GM18861 (cell line): Measurements from ENCODE around the gene MYCBPAP.

Experiments
- ATAC-seq: cut with Tn5 transposase; IDR thresholded peaks from one replicate; pipeline ENCODE4 v1.9.1; 2021; ENCODE audit not compliant: unreplicated experiment

The MYCBPAP gene

GRCh38 chr17:50484386-50485155, 23.7 kb upstream of the MYCBPAP start:
- ATAC-seq: no peak

GRCh38 chr17:50487213-50488096, 20.8 kb upstream of the MYCBPAP start:
- ATAC-seq: no peak

- ATAC-seq: no peak
Measured at GRCh38 chr17:50488880-50489279, 19.4 kb upstream of the MYCBPAP start.

GRCh38 chr17:50491505-50491904, 16.7 kb upstream of the MYCBPAP start:
- no peak for ATAC-seq

- no peak for ATAC-seq
Measured at GRCh38 chr17:50492214-50492613, 16.0 kb upstream of the MYCBPAP start.

GRCh38 chr17:50493744-50494143, 14.5 kb upstream of the MYCBPAP start:
- ATAC-seq: no peak

- no peak for ATAC-seq
Measured at GRCh38 chr17:50495217-50495823, 12.9 kb upstream of the MYCBPAP start.

GRCh38 chr17:50495918-50496317, 12.3 kb upstream of the MYCBPAP start:
- ATAC-seq: no peak

GRCh38 chr17:50498021-50498874, 10.0 kb upstream of the MYCBPAP start:
- ATAC-seq: no peak

- ATAC-seq: no peak
Measured at GRCh38 chr17:50499270-50499669, 9.0 kb upstream of the MYCBPAP start.

GRCh38 chr17:50499721-50500120, 8.5 kb upstream of the MYCBPAP start:
- ATAC-seq: no peak

- no peak for ATAC-seq
Measured at GRCh38 chr17:50501054-50501453, 7.2 kb upstream of the MYCBPAP start.

GRCh38 chr17:50502301-50502990, 5.8 kb upstream of the MYCBPAP start:
- no peak for ATAC-seq

GRCh38 chr17:50505591-50506130, 2.6 kb upstream of the MYCBPAP start:
- ATAC-seq: no peak

GRCh38 chr17:50506298-50506697, 1.9 kb upstream of the MYCBPAP start:
- ATAC-seq: no peak

- ATAC-seq: no peak
Measured at GRCh38 chr17:50508573-50509460, 578 bp downstream of the MYCBPAP start.

GRCh38 chr17:50511058-50511457, 2.8 kb downstream of the MYCBPAP start:
- ATAC-seq: peak; percentile 90

- no peak for ATAC-seq
Measured at GRCh38 chr17:50513495-50513894, 5.3 kb downstream of the MYCBPAP start.

GRCh38 chr17:50514388-50514787, 6.1 kb downstream of the MYCBPAP start:
- ATAC-seq: no peak
